T-helper 1 cell (primary cell): ENCODE results near the gene PRKAB1.
"Not testable (repeated sequence)": the region's sequence is repeated elsewhere in the genome, so short reads cannot be mapped to it uniquely, and the experiment has no call there.

ENCODE experiments used
- DNase-seq, 5 donors: peaks; one replicate each; pipeline ENCODE4 v3.0.0-alpha.2; 2012 to 2020
- total RNA-seq, 4 donors: gene quantifications; one replicate each; lab custom pipeline; 2026; lab: John Stamatoyannopoulos, UW

The PRKAB1 gene, protein sequence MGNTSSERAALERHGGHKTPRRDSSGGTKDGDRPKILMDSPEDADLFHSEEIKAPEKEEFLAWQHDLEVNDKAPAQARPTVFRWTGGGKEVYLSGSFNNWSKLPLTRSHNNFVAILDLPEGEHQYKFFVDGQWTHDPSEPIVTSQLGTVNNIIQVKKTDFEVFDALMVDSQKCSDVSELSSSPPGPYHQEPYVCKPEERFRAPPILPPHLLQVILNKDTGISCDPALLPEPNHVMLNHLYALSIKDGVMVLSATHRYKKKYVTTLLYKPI
- 16.7 to 25.7 (median 22.8) reads per million in 4 donors for total RNA-seq

DNA sequence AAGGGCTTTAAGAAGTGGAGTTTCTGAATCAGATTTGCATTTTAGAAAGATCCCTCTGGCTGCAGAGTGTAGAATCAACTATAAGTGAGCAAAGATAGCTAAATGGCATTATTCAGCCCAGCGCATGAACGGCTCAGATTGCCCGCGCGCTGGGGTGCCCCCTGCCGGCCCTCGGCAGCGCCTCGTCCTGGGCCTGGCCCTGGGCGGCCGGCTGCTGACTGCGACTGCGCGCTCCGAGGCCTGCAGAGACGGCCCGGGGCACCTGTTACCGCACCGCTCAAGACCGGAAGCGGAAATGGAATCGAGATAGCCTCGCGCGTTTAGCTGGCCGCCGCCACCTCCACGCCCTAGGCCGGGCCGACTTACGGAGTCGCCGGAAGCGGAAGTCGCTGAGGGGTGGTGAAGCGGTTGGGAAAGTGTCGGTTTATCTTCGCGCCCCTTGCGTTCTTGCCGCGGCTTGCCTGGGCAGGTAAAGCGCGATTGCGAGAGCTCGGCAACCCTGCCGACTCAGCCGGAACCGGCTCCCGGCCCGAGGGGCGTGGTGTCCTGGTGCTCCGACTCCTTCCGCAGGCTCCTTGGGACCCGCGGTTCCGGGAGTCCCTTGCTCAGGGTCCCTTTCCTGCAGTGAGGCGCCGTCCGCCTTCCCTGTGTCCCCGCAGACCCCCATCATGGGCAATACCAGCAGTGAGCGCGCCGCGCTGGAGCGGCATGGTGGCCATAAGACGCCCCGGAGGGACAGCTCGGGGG is at the start of gene PRKAB1:
PRKAB1 (plus strand) TSS at position 557 of the 747 bp plus-strand sequence; CDS start at position 669, 112 bp downstream.
- peak; percentile 91 to 99 (median 95) for DNase-seq

DNA sequence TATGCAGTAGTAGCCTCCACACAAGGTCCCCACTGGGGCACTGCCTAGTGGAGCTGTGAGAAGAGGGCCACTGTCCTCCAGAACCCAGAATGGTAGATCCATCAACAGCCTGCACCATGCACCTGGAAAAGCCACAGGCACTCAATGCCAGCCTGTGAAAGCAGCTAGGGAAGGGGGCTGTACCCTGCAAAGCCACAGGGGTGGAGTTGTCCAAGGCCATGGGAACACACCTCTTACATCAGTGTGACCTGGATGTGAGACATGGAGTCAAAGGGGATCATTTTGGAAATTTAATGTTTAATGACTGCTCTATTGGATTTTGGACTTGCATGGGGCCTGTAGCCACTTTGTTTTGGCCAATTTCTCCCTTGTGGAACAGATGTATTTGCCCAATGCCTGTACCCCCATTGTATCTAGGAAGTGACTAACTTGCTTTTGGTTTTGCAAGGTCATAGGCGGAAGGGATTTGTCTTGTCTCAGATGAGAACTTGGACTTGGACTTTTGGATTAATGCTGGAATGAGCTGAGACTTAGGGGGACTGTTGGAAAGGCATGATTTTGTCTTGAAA is 49.5 kb upstream of the PRKAB1 start:
- not testable (repeated sequence) for DNase-seq

DNA sequence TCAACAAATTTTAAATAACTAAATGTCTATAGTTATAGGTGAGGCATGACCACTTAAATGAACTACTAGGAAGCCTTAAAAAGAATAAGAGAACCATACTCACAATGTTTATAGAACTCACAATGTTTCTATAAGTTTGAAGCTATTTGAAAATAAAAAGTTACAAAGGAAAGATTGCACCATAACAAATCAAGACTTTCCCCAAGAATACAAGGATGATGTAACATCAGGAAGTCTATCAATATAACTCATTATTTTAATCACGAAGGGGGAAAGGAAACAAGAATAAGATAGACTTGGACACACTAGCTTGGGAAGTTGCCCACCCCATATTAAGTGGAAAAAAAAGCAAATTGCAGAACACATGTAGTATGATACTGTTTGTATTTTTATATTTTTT is 47.4 kb upstream of the PRKAB1 start:
- no peak for DNase-seq

DNA sequence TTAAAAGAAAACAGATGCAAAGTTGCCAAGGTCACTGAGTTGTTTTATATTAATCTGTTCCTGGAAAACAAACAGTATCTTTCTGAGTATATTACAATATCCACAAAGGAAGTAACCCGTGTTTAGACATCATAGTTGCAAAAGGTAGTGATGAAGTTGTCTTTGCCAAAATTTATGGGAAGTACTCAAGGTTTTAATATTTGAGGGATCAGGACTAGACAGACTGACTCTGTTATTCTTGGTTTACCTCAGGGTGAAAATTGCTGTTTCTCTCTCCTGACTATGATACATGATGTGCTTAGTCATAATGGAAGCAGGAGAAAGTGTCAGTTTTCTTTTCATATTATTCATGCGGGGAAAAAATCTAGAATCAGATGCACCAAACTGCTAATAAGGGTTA is 46.1 kb upstream of the PRKAB1 start:
- peak in 1 of 5 donors; percentile 8 for DNase-seq

DNA sequence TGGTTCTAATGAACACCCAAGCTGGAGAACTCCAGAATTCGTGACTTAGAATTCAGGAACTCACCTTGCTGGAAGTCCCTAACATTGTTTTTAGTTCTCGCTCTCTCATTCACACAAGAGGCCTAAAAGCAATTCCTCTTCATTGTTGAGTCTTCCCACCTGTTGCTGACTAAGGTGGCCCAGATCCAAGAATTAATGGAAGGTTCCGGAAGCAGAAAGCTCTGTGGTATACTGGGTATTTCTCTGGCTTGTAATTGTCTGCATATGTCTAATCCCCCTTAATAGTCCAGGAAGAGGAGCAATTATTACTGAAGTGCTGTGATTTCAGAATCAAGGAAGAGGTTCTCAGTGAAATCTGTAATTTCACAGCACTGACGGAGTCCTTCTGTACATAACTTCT is 43.0 kb upstream of the PRKAB1 start:
- no peak for DNase-seq

DNA sequence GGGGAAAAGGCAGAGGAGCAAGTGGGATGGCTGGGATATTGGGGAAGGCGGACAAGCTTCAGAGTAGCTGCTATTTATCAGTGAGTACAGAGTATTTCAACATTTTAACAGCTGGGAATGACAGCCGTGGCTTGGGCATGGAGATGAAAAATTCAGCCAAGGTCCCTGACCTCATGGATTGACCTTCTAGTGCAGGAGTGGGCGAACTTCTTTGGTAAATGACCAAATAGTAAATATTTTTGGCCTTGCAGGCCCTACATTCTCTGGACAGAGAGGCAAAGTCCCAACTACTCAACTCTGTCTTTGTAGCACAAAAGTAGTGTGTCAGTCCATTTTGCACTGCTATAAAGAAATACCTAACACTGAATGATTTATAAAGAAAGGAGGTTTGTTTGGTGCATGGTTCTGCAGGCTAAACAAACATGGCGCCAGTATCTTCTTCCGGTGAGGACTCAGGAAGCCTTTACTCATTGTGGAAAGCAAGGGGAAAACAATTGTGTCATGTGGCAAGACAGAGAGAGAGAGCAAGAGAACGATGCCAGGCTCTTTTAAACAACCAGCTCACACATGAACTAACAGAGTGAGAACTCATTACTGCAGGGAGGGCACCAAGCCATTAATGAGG is 40.8 kb upstream of the PRKAB1 start:
- DNase-seq: no peak

DNA sequence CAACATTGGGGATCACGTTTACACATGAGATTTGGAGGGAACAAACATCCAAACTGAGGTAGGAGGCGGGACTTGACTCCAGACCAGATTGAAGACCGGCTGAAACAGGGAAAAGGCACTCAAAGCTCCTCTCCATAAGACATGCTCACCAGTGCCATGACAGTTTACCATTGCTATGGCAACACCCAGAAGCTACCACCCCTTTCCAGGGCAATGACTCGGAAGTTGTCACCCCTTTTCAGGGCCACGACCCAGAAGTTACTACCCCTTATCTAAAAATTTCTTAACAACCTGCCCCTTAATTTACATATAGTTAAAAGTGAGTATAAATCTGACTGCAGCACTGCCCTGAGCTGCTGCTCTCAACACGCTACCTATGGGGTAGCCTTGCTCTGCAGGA is 40.2 kb upstream of the PRKAB1 start:
- DNase-seq: no peak

DNA sequence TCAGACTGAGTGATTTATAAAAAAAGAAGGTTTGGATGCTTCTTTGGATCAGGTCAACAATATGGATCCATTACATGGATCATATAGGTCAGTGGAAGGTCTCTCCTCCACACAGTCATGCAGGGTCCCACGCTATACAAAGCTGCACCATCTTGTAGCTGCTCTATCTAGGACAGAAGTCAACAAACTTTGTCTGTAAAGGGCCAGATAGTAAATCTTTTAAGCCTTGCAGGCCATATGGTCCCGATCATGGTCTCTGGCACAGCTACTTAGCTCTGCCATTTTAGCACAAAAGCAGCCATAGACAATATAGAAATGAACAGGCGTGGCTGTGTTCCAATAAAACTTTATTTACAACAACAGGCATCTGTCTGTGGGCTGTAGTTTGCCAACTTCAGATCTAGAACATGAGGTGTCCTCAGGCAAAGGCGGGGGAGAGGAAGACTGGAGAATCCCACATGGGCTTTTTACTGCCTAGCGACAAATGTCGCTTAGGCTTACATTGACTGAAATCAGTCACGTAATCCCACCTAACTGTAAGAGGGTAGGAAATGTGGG is 37.6 kb upstream of the PRKAB1 start:
- no peak for DNase-seq

DNA sequence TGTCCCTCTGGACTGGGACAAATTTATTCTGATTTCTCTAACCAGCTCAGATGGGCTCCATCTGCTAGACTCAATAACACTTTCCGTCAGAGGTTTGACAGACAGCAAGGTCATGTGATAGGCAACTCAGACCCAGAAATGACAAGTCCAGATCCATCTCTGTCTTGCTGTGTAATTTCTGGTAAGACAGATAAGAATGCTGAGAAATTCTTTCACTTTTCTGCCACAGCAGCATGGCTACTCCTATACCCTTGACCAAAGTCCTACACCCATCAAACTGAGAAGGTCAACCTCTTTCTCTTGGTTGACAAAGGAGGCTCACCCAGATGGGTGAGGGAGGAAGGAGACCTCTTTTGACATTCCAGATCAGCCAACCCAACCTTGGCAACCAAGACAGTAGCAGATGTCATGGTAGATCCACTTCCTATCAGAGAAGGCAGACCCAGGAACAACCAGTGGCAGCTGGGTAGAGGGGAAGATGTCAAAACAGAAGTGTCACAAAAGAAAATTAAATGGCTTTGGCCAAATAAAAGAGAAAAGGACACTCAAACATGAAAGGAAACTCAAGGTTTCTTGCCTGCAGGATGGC is 36.9 kb upstream of the PRKAB1 start:
- no peak for DNase-seq

DNA sequence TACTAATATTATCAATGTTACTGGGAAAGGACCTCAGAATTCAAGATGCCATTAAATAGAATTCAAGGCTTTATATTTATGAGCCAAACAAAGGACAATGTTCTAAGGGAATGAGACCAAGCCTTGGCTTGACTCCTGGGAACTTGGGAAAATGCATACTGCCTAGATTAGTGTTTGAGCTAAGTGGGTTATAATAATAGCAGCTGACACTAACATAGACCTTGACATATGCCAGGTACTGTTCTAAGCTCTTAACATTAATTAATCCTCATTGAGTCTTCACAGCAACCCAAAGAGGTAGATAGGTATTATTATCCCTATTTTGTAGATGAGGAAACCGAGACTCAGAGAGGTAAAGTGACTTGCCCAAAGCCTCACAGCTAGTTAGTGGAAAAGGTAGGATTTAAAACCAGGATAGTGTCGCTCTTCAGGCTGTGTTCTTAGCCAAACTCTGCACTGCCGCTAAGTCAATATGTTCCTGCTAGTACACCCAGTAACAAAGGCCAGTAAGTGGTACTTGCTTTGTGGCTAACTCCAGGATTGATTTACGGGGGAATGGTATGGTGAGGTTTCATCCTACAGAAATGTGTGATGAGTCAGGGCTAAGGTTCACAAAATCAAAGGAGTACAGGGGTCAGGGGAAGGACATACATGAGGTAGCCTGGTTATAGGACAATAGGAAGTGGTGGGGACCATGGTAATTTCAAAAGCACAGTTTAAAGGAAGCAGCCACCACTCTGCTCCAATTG is 35.8 kb upstream of the PRKAB1 start:
- no peak for DNase-seq

DNA sequence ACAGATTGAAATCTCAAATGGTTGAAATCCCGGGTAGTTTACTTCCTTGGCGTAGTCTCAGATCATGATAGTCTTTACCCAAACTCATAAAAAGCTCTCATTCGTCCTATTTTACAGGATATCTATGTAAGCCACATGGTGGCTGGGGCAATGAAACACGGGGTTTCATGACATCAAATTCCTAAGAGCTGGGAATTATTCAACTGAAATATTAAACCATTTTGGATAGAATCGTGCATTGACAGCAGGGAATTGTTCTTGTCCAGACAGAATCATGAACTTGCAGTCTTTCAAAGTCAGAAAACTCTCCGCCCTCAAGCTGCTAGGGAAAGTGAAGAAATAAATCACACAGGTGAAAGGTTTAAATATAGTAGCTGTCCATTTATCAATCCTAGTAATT is 33.2 kb upstream of the PRKAB1 start:
- no peak for DNase-seq

DNA sequence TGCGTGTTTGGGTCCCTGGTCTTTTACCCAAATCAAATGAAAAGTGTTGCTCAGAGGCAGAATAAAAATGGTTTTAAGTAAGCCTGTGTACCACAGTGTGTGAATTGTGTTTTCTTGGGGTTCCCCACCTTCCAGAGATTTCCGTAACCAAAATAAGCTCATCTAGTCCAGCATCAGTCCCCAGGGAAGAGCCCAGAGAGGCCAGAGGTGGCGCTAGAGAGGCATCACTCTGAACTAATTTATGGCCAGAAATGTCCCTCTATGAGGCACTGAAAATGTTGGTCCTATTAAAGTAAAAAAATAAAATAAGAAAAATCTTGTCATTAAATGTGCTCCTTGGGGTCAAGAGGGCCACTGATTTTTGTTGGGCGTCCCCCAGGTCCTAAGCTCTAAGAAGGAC is 24.9 kb upstream of the PRKAB1 start:
- no peak for DNase-seq

DNA sequence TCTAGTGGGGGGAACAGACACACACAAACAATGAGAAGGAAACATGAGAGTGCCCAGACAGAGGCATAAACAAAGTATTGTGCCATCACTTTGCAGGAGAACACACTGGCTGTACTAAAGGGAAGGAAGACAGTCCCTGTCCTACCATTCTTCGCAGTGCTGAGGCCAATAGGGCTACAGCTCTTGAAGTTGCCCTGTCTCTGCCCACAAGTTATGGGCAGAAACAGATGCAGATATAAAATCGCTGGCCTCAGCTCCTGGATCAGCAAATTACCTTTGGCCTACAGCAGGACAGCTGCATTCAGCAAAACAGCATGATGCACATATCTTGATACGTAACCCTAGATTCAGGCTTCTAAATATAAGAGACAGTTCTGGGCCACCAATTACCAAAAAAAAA is 23.0 kb upstream of the PRKAB1 start:
- DNase-seq: no peak

DNA sequence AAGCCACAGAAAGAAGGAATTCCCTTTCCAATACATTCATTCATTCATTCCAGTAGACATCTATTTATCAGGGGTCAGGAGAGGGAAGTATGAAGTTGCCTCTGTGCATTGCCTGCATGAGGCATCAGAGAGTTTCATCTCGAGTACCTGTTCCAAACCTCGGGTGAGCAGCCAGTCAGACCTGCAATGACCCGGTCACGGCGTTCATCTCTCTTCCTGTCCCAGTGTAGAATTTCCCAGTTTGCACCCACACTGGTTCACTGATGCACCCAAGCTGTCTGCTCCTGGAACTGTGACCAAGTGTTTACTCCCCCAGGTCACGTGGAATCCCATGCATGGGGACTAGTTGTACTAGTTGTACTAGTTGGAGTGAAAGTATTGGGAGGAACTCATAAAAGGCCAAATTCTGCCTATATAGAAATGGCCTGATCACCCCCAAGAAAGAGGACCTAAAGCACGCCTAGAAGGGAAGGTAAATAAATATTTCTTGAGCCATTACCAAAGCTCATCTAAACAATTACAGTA is 22.3 kb upstream of the PRKAB1 start:
- DNase-seq: no peak

DNA sequence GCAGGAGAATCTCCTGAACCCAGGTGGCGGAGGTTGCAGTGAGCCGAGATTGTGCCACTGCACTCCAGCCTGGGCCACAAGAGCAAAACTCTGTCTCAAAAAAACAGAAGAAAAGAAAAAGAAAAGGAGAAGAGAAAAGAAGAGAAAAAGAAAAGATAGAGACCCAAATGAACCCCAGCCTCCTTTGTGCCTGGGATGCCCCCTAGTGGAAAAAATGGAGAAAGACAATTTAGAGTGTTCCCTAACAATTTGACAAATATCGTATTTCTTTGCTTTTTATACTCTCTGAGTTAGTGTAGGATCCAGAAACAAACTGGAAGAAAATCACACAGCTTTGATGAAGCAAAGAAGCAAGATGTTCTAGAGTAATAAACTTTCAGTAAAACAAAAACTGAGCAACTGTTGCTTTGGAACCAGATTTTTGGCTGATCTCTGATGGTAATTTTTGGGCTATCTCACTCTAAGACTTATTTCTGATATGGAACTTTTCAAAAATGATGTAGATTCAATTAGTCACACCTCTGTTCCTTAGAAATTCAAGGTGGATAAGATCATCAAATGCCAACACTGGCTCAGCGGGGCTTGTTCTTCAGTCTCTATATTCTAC is 18.6 kb upstream of the PRKAB1 start:
- no peak for DNase-seq

DNA sequence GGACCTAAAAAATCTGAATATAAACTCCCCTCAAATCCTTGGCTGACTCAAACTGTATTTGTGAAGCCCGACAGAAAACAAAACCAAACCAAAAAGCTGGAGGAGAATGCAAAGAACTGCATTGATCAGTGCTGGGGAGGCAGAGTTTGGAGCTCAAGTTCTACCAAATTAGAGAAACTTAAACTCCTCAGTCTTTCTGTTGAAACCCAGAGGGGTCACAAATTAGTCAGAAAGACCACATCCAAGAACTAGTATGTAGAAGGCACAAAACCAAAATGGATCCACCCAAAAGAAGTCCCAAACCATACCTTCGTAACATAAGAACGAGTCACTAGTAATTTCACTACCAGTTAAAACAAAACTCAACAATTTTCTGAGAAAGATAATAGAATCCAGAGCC is 15.3 kb upstream of the PRKAB1 start:
- DNase-seq: no peak

DNA sequence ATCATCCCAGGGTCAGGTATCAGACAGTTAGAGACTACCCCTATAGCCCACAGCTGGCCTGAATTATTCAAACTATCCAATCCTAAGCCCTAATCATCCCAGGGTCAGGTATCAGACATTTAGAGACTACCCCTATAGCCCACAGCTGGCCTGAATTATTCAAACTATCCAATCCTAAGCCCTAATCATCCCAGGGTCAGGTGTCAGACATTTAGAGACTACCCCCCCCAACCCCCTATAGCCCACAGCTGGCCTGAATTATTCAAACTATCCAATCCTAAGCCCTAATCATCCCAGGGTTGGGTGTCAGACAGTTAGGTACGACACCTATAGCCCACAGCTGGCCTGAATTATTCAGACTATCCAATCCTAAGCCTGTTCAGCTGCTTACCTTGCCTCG is 10.9 kb upstream of the PRKAB1 start:
- DNase-seq: not testable (repeated sequence)

DNA sequence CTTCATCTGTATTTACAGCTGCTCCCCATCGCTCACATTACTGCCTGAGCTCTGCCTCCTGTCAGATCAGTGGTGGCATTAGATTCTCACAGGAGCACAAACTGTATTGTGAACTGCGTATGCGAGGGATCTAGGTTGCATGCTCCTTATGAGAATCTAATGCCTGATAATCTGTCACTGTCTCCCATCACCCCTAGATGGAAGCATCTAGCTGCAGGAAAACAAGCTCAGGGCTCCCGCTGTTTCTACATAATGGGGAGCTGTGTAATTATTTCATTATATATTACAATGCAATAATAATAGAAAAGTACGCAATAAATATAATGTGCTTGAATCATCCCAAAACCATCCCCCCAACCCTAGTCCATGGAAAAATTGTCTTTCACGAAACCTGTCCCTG is 9.8 kb upstream of the PRKAB1 start:
- not testable (repeated sequence) for DNase-seq

DNA sequence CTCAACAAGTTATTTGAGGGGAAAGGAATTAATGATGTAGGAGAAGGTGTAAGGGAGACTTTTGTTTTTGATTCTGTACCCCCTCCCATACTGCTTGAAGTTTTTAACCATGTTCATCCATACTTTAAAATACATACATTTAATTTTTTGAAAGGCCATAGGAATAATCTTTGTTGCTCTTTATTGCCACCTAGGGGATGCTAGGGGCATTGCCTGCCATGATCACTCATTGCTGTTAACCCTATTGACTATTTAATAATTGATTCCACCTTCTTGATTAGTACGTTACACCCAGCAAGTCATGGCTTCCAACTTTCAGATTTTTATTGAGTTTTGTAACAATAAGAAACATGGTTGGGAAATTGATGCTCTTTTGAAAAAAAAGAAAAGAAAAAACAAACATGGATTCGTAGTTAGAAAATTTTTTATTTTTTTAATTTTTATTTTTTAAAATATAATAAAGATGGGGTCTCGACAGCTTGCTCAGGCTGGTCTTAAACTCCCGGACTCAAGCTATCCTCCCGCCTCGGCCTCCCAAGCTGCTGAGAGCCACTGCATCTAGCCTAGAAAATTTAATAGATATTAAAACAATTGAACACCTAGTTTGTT is 8.5 kb upstream of the PRKAB1 start:
- peak in 4 of 5 donors; percentile 11 to 35 (median 28) for DNase-seq

DNA sequence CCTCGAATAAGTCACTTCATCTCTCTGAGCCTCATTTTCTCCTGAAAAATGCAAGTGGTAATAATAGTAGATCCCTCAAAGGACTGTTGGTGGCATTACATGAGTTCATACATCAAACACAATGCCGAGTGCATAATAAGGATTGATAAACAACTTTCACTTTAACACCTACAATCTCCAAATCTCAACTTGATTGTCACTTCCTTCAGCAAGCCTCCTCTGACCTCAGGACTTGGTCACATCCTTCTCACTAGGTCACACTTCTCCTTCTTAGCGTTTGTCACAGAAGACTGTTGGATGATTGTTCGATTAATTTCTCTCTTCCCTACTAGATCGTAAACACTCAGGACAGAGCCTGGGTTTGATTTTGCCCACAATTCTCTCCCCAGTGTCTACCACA is 7.9 kb upstream of the PRKAB1 start:
- DNase-seq: peak in 1 of 5 donors; percentile 35

DNA sequence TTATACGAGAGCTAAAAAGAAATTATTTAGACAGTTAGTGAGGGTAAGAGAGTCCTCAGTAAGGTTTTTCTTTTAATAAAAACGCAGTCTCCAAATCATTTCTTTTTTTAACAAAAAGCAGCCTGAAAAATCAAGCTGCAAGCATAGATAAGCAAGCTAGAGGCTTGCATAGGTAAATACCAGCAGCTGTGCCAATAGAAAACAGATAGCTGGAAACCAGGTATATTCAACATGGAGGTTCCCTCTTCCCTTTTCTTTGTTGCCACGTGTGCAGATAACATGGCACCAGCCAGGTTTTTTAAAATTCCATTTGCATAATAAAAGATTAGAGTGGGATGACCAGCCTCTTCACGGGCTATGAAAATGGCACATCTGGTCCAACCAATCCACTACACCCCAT is 6.1 kb upstream of the PRKAB1 start:
- DNase-seq: no peak
